AG09319 (cell line): ENCODE data around the gene PITPNM3.

ENCODE experiments used
- DNase-seq: peaks from one replicate; pipeline ENCODE4 v3.0.0-alpha.2; 2010; ENCODE audit warnings: low read depth; ENCODE audit errors: extremely low read depth
- TF ChIP-seq, protein P1 (sequence below): IDR thresholded peaks from 2 replicates; pipeline ENCODE4 v1.5.1; 2011; ENCODE audit warnings: low read depth, mild to moderate bottlenecking, inconsistent platforms, low read length, moderate library complexity

The PITPNM3 gene

DNA sequence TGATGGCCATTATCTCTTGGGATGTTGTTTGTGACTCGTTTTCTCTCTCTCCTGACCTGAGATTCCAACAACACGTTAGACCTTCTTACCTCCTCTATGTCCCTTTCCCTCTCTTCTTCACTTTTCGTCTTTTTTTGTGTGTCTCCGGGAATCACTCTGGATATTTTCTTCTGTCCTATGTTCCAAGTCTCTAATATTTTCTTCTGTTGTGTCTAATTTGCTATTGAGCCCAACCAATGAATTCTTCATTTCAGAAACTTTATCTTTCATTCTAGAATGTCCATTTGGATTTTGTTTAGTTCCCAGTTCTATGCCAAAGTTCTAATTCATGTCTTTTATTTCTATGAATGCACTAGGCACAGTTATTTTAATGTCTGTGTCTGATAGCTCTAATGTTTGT lies 27.1 kb upstream of the PITPNM3 start:
- TF ChIP-seq, protein P1, sequence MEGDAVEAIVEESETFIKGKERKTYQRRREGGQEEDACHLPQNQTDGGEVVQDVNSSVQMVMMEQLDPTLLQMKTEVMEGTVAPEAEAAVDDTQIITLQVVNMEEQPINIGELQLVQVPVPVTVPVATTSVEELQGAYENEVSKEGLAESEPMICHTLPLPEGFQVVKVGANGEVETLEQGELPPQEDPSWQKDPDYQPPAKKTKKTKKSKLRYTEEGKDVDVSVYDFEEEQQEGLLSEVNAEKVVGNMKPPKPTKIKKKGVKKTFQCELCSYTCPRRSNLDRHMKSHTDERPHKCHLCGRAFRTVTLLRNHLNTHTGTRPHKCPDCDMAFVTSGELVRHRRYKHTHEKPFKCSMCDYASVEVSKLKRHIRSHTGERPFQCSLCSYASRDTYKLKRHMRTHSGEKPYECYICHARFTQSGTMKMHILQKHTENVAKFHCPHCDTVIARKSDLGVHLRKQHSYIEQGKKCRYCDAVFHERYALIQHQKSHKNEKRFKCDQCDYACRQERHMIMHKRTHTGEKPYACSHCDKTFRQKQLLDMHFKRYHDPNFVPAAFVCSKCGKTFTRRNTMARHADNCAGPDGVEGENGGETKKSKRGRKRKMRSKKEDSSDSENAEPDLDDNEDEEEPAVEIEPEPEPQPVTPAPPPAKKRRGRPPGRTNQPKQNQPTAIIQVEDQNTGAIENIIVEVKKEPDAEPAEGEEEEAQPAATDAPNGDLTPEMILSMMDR: no peak
- no peak for DNase-seq

DNA sequence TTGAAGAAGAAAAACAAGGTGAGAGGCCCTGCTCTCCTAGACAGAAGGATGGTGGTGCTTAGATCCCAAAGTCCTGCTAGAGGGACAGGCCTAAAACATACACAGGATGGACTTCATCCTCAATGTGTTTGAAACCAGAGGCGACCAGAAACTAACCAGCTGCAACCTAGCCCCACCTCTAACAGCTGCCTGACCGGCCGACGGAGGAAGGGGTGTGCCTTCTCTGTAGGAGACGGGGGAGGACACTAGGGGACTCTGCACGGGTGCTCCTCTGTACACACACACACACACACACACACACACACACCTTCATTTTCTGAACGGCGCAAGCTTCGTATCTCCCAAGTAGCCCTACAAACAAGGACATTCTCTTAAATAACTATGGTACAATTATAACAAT lies 24.3 kb upstream of the PITPNM3 start:
- no peak for DNase-seq
- TF ChIP-seq, protein P1: no peak

DNA sequence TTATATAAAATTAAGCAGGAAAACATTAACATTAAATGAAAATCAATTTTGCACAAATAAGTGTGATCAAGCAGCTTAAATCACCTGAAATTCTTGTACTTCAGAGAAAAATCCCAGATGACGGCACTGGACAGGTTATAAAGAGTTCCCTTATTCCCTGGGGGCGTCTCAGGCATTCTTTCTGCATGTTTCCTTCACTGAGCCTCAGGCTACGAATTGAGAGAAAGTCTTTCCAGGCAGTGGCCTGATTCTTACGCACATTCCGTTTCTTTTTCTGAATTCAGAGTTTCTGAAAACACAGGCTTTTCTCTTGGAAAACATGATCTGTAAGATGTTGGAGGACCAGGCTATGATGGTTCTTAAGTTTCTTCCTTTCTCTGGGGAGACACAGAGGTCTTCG lies 22.1 kb upstream of the PITPNM3 start:
- no peak for DNase-seq
- TF ChIP-seq, protein P1: no peak

DNA sequence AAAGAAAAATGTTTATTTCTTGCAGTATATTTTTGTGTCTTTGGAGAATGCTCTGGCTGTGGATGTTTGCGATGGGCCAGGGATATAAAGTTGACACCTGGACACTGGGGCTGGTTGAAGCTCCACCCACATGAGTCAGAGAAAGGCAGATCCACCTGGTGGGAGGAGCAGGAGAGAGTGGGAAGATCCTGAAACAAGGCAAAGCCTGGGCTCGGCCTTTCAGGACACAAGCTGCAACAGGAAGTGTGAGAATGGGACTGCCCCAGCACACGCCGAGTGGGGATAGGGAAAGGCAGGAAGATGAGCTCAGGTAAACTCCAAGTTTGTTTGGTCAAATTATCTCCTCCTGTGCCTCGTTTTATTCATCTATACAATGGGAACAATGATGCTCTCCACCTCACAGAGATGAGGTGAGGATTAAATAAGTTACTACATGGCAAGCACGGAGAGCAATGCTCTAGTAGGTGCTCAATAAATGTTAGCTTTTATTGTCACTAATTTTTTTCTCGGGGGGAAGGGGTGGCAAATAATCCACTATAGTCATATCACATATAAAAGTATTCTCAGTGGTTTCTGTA lies 21.4 kb upstream of the PITPNM3 start:
- TF ChIP-seq, protein P1: no peak
- DNase-seq: no peak

DNA sequence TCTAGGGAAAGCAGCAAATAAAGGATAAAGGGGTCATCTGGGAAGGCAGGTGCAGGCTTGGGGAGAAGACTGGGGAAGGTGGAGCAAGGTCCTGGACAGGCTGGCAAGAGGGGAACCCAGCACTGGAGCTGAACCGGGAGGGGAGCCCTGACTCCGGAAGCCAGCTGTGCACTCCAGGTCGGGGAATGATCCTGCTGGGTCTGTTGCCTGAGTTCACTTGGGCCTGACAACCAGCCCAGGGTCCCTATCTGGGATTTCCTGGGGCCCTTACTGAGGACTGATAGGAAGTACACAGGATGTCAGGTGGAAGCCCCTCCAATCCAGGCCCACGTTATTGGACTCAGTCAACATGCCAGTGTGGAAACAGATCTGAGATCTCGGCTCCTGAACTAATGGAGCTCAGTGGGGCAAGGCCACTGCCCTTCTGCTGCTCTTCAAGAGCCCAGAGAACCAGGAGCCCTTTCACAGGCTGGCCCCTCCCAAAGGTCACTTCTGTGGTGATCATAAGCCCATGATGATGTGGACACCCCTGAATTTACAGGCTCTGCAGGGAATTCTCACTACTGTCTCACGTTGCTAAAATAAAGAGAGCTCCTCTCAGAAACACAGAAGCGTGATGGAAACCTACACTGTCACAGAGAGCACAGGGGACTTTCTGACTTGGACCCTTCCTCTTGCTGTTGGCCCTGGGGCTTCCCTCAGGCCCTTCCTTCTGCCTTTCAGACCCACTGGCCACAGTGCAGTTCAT lies 19.9 kb upstream of the PITPNM3 start:
- TF ChIP-seq, protein P1: no peak
- no peak for DNase-seq

DNA sequence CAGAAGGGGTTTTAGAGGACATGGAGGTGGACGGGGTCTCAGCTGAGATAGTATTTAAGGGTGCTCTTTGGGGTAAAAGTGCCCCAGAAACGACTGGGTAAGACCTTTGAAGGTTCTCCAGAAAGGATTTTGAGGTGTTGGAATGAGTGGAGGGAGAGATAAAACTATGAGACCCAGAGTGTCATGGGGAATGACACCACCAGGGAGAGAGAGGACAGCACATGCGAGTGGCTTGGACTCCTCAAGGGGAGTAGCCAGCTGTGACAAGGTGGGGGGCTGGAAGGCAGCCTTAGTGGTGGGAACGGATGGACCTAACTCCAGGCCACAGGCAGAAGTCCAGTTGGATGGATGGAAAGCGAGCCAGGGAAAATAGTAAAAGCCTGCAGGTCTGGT lies 19.2 kb upstream of the PITPNM3 start:
- TF ChIP-seq, protein P1: no peak
- DNase-seq: no peak

DNA sequence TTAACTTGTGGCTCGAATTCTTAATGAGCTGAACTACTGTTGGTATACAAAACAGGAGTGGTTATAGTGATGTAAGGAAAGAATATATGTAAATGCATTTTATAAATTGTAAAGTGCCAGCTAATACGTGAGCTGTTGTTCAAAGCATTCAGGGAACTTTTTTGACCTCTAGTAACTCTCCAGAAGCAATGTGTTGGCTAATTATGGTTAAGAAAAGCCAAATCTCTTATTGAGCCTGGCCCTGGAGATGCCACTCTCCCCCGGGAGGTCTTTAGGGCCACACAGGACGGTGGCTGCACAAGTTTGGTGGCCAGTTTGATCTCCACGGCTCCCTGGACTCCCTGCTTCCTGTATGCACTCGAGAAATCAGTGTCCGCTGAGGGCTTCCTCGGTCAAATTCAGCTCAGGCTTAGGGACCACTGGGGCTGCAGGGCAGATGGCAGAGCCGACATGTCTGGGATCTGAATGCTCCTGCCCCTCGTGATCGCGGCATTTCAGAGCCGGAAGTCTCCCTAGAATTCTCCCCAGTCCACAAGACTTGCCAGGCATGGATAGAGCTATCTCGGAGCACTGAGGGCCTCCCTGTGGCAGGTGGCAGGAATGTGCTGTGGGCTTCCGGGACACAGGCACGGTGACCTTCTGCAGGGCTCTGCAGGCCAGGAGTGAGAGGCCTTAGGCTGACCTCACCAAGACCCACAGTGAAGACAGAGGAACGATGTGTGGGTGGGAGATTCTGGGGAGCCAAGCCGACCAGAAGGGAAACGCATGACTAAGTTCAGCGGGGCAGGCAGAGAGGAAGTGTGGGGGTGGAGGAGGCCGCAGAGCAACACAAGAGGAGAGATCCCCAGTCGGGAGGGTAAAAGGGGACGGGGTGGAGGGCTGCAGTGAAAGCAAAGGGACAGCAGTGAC lies 18.6 kb upstream of the PITPNM3 start:
- DNase-seq: no peak

More for the DNA sequence above, 18.6 kb upstream of the PITPNM3 start:
- TF ChIP-seq, protein P1: peak; percentile 4
